SKM-1 (cell line): ENCODE data around the gene FNDC3B.
"Not testable (repeated sequence)": the region's sequence is repeated elsewhere in the genome, so short reads cannot be mapped to it uniquely, and the experiment has no call there.

Experiments
- DNase-seq: peaks from one replicate; lab custom pipeline; 2025; ENCODE audit not compliant: unreplicated experiment; lab: John Stamatoyannopoulos, UW

The FNDC3B gene

GRCh38 chr3:172092658-172093057 is 53.3 kb downstream of the FNDC3B start:
- DNase-seq, result no peak

GRCh38 chr3:172093581-172094443 is 54.4 kb downstream of the FNDC3B start:
- DNase-seq, result not testable (repeated sequence)

GRCh38 chr3:172094621-172095557 is 55.5 kb downstream of the FNDC3B start:
- DNase-seq, result no peak

- peak; percentile 51 for DNase-seq
Observed at GRCh38 chr3:172096881-172097420, 57.6 kb downstream of the FNDC3B start.

GRCh38 chr3:172097585-172097984 is 58.2 kb downstream of the FNDC3B start:
- no peak for DNase-seq

GRCh38 chr3:172098698-172099494 is 59.5 kb downstream of the FNDC3B start:
- no peak for DNase-seq

GRCh38 chr3:172099495-172099808 is 60.1 kb downstream of the FNDC3B start:
- no peak for DNase-seq

GRCh38 chr3:172100482-172100881 is 61.1 kb downstream of the FNDC3B start:
- no peak for DNase-seq

- DNase-seq, result no peak
Observed at GRCh38 chr3:172101107-172101506, 61.7 kb downstream of the FNDC3B start.

GRCh38 chr3:172102123-172102882 is 62.9 kb downstream of the FNDC3B start:
- DNase-seq, result no peak

GRCh38 chr3:172102883-172103310 is 63.5 kb downstream of the FNDC3B start:
- no peak for DNase-seq

GRCh38 chr3:172103724-172104123 is 64.3 kb downstream of the FNDC3B start:
- no peak for DNase-seq

- DNase-seq, result no peak
Observed at GRCh38 chr3:172104471-172105072, 65.2 kb downstream of the FNDC3B start.

GRCh38 chr3:172106037-172106954 is 66.9 kb downstream of the FNDC3B start:
- DNase-seq, result no peak

- peak; percentile 73 for DNase-seq
Observed at GRCh38 chr3:172106989-172107388, 67.6 kb downstream of the FNDC3B start.

- no peak for DNase-seq
Observed at GRCh38 chr3:172107403-172107802, 68.0 kb downstream of the FNDC3B start.

- DNase-seq, result no peak
Observed at GRCh38 chr3:172110127-172110779, 70.9 kb downstream of the FNDC3B start.

GRCh38 chr3:172111163-172111562 is 71.8 kb downstream of the FNDC3B start:
- DNase-seq, result no peak
